Retina (tissue), 1 donor: Measurements from ENCODE around the gene VGLL3.
"Not testable (repeated sequence)": the region's sequence is repeated elsewhere in the genome, so short reads cannot be mapped to it uniquely, and the experiment has no call there.

Source experiments
- DNase-seq: peaks from one replicate; pipeline ENCODE4 v3.0.0-alpha.2; 2016

VGLL3 gene, protein sequence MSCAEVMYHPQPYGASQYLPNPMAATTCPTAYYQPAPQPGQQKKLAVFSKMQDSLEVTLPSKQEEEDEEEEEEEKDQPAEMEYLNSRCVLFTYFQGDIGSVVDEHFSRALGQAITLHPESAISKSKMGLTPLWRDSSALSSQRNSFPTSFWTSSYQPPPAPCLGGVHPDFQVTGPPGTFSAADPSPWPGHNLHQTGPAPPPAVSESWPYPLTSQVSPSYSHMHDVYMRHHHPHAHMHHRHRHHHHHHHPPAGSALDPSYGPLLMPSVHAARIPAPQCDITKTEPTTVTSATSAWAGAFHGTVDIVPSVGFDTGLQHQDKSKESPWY

DNA sequence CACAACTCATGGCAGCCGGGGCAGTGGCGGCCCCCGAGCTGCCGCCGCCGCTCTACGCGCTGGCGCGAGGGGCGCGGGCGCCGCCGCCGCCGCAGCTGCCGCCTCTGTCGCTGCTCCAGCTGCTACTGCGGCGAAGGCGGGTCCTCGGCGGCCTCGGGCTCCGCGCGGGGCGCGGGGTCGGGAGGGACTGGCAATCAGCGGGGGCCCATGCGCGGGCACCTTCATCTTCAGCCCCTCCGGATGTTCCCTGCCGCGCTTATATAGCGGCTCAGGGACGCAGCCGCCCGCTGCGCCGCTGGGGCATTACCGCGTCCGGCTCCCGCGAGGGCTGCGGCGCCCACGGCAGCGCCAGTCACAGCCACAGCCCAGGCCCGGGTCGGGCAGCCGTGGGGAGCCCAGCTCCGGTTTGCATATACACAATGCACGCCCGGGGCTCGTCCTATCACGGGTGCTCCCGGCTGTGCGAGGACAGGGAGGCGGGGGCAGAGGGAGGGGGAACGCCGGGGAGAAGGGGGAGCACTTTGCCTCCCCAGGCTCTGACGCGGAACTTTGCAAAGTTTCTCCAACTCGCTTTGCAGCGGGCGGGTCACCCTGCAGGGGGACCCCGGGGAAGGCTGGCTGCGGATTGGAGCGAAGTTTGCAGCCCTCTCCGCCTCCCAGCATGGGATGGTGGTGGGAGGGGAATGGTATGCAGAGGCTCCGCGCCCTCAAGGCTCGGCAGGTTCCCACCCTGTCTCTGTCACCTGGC lies at the start of gene VGLL3:
Gene VGLL3 (minus strand): TSS at position 416 of the 748 bp plus-strand sequence. CDS start 406 bp downstream, at position 10.
- DNase-seq: peak; percentile 86

DNA sequence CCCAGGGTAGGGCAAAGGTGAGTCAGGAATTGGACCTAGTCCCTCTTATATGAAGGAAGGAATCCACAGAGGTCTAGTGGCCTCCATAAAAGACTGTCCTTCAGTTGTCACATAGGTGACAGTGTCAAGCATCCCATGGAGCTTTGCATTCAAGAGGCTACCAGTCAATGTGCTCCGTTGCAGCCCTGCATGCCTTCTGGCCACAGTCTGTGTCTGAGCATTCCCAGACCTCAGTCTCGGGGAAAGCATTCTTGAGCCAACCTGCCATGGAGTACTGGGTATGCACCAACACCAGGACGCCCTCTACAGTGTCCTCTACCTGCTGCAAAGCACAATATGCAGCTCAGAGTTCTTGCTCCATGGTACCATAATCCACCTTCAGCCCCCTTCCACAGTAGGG lies 46.7 kb upstream of the VGLL3 start:
- no peak for DNase-seq

DNA sequence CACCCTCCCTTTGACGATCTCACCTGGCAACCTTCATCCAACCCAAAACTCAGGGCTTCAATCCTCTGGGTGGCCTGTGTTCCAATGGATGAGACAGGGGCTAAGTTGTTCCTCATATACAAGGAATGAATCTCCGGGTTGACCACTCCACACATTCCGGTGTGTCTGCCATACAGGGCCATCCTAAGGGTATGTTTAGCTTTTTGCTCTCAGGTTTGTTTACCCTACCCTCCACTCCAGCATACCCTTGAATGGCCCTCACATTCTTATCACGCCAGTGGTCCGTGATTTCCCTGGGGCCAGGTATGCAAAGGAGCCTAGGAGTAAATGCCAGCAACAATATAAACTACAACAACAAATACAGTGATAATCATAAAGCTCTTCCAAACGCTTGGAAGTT lies 45.7 kb upstream of the VGLL3 start:
- DNase-seq: no peak

DNA sequence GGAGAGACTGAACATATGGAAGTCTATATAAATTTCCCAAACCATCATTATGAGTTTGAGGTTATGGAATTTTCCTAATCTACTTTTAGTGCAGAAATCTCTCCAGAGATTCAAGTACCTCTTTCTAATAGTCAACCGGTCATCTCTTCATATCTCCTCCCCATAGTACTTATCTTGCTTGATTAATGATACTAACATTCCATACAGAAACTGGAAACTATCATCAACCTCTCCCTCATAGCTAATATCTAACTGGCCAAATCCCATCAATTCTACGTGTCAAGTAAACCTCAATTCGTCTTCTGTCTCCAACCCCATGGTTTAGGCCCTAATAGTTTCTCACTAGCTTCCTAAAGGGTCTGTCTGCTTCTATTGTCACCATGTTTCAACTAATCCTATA lies 44.4 kb upstream of the VGLL3 start:
- DNase-seq: no peak

DNA sequence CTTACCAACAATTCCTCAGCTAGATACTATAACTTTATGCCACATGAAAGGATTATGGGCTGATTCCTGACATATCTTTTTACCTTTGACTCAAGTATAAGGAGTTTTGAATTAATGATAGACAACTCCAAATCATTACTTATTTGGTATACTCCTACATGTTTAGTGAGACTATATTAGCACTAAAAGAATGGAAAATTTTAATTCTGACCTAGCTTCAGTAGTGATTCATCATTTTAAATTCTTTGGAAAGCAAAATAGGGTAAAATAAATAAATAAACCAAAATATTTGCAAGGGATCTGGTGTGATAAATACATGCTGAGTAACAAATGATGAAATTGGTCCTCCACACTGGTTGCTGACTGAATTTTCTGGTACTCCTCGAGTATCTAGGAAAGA lies 42.3 kb upstream of the VGLL3 start:
- no peak for DNase-seq

DNA sequence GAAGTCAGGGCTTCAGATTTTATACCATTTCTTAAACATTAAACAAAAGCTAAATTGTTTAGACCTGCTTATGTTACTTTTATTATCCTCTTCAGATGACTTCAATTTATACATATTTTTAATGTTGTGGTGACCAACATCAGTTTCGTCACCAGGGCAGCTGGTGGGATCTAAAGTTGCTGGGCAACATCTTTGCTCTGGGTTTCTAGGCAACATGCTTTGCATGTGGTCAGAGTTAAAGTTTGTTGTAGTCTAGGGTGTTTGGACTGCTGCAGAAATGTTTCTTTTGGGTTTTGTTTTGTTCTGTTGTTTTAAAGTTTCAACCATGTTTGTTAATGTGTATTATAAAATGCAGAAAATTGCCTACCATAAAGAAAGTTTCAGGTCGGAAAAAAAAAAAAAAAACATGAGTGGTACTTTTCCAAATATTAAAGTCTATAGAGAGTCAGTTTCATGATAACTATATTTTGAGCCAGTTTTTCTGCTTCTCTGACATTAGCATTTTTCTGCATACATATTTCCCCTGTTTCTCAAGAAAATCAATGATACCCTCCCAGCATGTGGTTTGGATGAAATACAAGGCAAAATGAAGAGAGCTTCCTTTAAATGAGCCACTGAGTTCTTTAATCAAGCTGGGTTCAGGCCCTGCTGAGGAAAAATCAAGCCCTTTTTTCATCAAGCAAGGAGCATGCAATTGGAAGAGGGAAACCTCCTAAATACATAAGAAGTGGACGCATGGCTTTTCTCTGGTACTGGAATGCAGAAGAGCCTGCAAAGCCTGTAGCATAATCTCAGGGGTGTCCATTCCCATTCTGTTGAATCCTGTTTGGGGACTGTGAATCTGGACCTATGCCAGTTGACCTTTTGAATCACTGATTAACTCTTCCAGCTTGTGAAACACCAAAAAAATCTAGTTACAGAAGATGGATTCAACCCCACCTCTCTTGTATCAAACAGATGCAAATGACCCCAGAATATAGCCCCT lies 35.0 kb upstream of the VGLL3 start:
- DNase-seq: no peak

DNA sequence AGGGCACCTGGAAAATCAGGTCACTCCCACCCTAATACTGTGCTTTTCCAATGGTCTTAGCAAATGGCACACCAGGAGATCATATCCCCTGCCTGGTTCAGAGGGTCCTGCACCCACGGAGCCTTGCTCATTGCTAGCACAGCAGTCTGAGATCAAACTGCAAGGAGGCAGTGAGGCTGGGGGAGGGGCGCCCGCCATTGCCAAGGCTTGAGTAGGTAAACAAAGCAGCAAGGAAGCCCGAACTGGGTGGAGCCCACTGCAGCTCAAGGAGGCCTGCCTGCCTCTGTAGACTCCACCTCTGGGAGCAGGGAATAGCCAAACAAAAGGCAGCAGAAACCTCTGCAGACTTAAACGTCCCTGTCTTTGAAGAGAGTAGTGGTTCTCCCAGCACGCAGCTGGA lies 26.4 kb upstream of the VGLL3 start:
- not testable (repeated sequence) for DNase-seq

DNA sequence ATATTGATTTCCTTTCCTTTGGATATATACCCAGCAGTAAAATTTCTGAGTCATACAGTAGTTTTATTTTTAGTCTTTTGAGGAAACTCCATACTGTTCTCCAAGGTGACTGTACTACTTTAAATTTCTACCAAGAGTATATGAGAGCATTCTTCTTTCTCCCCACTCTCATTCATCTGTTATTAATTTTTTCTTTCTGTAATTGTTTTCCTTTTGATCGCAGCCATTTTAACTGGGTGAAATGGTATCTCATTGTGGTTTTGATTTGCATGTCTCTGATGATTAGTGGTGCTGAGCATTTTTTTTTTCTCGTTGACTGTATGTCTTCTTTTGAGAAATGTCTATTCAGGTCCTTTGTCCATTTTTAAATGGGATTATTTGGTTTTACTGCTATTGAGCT lies 18.3 kb upstream of the VGLL3 start:
- no peak for DNase-seq

DNA sequence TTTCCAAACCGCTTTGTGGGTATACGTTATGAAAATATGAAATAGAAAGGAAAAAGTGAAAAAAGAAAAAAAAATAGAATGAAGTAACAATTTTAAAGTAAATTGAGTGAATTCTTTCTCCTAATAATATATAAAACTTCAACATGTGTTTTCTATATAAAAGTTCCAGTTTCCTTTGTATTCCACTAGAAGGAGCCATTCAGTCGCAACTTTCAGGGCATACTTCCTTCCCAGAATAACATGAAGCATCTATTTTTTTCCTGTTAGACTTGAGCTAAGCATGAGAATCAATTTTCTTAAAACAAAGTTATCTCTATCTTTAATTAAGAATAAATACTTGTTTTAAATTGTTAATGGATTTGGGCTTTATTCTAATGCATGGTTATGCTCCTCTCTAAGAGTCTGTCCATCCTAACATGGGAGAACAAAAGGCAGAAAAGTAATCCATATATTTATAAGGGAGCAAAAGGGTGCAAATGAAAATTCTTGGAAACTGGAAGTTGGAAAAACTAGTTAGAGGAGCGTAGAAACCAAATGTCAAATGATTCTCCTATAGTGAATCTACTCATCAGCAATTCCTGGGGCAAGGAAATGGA lies 16.0 kb upstream of the VGLL3 start:
- DNase-seq: no peak

DNA sequence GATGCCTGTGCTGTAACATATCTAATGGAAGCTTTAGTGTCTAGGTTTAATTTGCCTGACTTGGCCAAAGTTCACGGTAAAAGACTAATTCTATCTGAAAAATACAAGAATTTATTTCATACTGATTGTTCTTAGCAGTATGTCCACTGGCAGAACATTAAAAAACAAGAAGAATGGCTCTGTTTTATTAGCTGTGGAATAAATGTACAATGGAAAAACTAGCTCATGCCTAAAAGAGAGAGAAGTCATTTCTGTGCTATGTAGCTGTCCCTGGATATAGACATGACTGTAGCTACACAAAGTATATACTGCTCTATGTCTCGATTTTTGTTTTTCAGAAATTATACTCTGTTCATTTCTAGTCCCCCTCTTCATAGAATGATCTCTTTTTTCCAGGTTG lies 13.9 kb upstream of the VGLL3 start:
- no peak for DNase-seq

DNA sequence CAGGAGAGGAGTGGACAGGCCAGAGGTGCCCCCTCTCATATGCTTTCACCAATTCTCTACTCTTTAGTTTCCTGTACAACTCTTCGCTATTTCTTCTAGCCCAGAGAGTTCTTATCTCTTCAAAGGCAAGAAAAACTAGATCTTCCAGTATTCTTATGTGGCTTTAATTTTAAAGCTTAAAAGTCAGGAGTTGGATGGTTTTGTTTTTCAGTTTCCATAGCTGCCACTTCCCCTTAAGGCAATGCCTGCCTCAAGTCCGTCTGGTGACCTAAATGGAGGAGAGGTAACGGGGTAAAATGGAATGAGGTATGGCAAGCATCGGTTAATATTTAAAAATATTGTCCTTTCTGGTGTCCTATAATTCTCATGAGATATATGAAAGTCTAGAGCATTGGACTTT lies 11.4 kb upstream of the VGLL3 start:
- DNase-seq: no peak

DNA sequence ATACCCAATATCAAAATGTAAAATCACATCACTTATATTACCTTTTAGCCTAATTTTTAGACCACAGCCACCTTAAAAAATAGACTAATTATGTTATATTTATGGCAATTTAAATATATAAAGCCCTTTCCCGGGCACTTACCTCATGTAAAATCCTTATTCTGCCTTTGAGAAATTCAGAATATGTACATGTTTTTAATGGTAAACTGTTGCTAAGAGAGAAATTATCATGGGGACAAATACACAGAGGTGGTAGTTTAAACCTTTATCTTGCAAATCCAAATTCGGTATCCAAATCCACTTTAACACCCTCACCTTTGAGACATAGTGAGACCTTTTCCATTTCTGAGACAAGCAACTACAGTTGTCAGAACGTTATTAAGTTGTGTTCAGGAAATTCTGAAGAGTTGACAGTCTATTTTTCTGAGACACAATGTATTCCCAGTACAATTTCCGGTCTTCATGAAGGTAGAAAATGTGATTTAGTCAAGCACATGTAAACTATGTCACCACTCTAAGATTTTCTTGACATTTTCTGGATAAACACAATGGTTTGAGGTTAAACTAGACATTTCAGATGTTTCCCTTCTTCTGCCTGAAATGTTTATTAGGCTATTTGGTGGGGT lies 10.6 kb upstream of the VGLL3 start:
- DNase-seq: no peak

DNA sequence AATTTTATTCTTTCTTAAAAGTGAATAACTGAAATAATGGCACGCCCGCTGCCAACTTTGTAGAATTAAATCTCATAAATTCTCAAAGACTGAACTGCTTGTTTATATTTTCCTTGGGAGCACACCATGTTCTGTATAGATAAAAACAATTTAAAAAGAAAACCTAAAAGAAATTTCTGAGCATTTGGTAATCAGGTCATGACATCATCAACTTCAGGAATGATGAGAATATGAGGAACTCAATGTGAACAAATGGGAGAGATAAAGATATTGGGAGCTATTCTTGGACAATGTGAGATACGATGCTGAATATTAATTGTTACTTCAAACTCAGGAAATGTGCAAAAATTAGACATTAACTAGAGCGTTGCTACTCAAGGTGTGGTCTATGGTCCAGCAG lies 10.0 kb upstream of the VGLL3 start:
- DNase-seq: no peak

DNA sequence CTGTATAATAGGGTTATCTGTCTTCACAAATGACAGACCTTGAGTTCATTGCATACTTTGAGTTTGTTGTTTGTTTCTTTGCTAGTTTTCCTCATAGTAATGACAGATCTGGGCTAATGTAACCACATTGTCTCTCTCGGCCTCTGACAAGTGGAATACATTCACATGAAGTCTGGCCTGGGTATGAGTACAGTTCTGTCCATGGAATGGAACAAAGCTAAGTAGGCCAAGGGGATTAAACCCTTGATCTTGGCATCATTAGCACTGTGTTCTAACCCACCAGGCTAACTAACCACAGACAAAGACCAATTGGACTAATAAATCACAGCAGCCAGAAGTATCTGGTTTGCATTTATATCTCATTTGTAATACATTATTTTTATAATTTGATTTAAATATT lies 7.6 kb upstream of the VGLL3 start:
- DNase-seq: no peak

DNA sequence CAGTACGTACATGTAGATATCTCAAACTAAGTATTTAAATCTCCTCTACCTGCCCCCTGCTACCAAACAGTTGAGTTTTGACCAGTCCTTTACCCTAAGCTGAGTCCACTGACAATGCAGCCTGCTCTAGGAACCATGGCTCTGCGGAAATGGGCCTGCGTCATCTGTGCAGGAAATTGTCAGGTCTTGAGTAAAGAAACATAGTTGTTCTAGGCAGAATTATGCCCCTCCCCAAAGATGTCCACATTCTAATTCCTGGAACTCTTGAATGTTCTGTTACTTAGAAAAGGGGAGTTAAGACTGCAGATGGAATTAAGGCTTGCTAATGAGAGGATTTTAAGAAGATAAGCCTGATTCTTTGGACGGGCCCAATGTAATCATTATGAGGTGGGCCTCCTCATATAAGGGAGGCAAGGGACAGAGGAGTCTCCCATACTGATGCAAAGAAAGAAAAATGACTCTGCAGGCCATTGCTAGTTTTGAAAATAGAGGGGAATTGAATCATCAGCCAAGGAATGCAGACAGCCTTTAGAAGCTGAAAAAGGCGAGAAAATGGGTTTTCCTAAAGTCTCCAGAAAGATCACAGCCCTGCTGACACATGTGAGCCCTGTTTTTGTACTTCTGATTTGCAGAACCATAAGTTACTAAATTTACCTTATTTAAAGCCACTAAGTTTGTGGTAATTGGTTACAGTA lies 5.5 kb upstream of the VGLL3 start:
- no peak for DNase-seq

DNA sequence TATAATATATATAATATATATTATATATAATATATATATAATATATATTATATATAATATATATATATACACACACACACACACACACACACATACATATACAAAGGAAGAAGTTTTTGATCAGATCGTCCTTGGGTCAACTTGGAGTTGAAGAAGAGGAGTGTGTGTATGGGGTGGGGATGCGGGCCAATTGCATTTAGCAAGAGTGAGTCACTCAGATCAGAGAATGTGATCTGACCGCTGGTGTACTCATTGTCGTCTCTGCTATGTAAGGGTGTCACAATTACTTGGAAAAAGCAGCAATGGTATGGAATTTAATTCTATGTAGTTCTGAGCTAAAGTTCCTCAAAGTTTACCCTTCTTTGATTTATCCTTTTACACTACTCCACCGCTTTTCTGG lies 4.6 kb upstream of the VGLL3 start:
- DNase-seq: no peak

DNA sequence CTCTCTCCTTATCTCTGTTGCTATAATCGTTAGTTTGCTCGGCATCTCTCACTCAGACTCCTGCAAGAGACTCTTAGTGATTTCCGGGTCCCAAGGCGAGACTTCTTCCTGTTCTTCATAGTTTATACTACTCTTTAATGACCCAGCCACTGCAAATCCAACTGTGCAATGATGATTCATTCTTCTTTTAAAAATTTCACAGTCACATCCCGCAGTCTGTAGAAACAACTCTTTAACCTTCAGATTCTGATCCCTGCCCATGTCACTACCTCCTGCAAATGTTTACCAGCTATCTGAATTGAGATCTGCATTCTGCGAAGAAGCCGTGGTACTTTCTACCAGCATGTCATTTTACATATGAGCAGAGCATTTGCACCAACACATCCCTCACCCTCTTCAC lies 2.8 kb upstream of the VGLL3 start:
- DNase-seq: no peak

DNA sequence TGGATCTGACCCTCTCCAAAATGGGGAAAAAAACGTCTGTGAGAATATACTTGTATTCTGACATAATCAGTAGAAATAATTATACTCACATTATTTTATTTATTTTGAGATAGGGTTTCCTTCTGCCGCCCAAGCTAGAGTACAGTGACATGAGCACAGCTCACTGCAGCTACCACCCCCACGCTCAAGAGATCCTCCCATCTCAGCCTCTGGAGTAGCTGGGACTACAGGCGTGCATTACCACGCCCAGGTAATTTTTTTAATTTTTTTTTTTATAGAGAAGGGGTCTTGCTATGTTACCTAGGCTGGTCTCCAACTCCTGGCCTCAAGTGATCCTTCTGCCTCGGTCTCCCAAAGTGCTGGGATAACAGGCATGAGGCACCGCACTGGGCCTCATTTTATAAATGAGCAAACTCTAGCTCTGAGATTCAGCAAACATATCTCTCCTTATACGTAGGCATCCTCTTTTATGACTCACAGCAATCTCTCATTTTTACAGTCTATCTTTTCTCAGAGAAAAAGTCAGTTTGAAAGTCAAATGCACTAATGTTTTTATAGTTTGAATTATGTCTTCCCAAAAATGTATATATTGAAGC lies 989 bp upstream of the VGLL3 start:
- no peak for DNase-seq

DNA sequence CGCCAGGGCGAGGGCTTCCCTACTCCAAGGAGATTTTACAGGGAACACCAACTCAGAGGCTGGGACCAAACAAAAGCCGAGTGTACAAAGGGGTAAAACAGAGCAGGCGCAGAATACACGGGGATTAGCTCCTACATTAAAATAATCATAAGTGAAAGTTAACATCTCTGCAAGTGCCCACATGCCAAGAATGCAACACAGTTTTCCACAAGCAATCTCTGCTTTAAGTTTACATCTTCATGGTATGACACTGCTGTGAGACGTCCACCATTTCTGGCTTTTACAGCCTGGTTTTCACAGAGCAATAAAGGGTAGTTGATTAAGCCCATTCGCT lies 500 bp upstream of the VGLL3 start:
- no peak for DNase-seq

DNA sequence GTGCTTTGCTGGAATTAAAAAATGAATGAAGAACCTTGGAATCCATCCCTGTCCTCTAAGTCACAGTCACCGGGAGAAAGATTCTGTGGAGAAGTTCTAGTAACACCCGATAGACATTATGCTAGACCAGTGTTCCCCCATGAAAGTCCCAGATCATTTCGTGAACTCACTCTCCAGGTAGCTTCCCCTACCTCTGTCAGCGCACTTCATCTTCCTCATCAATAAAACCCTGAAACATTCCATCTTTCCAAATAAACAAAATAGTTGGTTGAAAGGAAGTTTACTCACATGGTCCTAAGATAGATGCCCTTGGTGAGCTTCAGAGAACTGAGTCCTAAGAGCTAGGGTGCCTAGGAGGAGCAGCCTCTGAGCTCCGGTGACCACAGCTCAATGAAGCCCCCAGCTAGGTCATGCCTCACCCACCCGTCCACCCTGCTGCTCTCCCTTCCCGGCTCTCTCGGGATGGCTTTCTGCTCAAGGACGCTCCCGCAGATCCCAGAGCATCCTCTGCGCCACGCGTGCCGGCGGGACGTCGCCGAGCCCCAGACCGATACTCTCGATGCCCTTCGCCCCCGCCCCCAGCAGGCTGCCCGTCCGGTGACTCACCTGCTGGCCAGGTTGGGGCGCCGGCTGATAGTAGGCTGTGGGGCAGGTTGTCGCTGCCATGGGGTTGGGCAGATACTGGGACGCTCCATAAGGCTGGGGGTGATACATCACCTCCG lies 776 bp downstream of the VGLL3 start:
- DNase-seq: peak; percentile 79

DNA sequence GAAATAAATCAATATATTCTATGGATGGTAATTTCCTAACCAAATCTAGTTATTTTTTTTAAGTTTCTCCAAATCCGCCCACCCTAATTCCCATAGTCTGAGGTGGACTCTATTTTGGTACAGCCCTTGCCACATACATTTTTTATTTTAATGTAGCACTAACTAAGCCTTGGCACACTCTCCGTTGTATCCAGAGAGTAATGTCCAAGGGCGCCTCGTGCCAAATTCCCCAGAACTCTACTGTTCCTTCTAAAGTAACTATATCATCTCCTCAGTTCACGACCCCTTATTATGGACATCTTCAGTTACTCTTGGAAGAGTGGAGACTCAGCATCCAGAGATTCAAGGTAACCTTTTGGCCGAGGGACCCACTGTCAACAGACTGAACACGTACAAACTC lies 1.3 kb downstream of the VGLL3 start:
- DNase-seq: no peak
